Neuronal stem cell (in vitro differentiated cells): Measurements from ENCODE around the gene KRTAP1-5.
A peak's percentile ranks its signal among the peaks of the same experiment; 100 is the strongest.

Experiments used
- DNase-seq: peaks from one replicate; pipeline ENCODE4 v3.0.0-alpha.2; 2013; ENCODE audit warnings: low spot score
- H2AFZ ChIP-seq: one replicate; pipeline ENCODE4 v1.6.1; 2013; ENCODE audit warnings: mild to moderate bottlenecking, low read length, inconsistent platforms
- H2AK5ac ChIP-seq: 2 replicates; pipeline ENCODE4 v1.6.1; 2013; ENCODE audit warnings: low read depth, mild to moderate bottlenecking, inconsistent platforms, low read length, moderate library complexity, mixed read lengths
- H2BK120ac ChIP-seq: 2 replicates; pipeline ENCODE4 v1.6.1; 2013; ENCODE audit warnings: low read depth, mild to moderate bottlenecking, inconsistent platforms, low read length, moderate library complexity, mixed read lengths
- H2BK12ac ChIP-seq: one replicate; pipeline ENCODE4 v1.6.1; 2013; ENCODE audit warnings: low read length, inconsistent platforms
- H2BK15ac ChIP-seq: 2 replicates; pipeline ENCODE4 v1.6.1; 2013; ENCODE audit warnings: mild to moderate bottlenecking, low read length, inconsistent platforms, mixed read lengths
- H2BK5ac ChIP-seq: one replicate; pipeline ENCODE4 v1.6.1; 2013; ENCODE audit warnings: inconsistent platforms, mild to moderate bottlenecking, low read length, moderate library complexity
- H3K14ac ChIP-seq: one replicate; pipeline ENCODE4 v1.6.1; 2013; ENCODE audit warnings: low read length, inconsistent platforms
- H3K18ac ChIP-seq: 2 replicates; pipeline ENCODE4 v1.6.1; 2013; ENCODE audit warnings: low read length, inconsistent platforms
- H3K23ac ChIP-seq: 2 replicates; pipeline ENCODE4 v1.6.1; 2013; ENCODE audit warnings: low read depth, mild to moderate bottlenecking, mixed read lengths, low read length, inconsistent platforms; ENCODE audit not compliant: poor library complexity
- H3K27ac ChIP-seq: replicated peaks from 3 replicates; pipeline ENCODE4 v1.5.1; 2013; ENCODE audit warnings: low read length, inconsistent platforms
- H3K27me3 ChIP-seq, 3 experiments: 2 replicates each; pipeline ENCODE4 v1.6.1; 2013; ENCODE audit warnings: low read length in 3 of 3, mild to moderate bottlenecking in 2 of 3, inconsistent platforms in 1 of 3, low read depth in 1 of 3, mixed read lengths in 1 of 3, moderate library complexity in 1 of 3; ENCODE audit not compliant: control insufficient read depth in 3 of 3, insufficient read depth in 3 of 3
- H3K36me3 ChIP-seq, 2 donors: replicated peaks in 1 of 2; 2 replicates each; pipeline ENCODE4 v1.6.1; 2013; ENCODE audit warnings: low read length in 2 of 2; ENCODE audit not compliant: control insufficient read depth in 2 of 2, insufficient read depth in 2 of 2
- H3K4ac ChIP-seq: 2 replicates; pipeline ENCODE4 v1.6.1; 2013; ENCODE audit warnings: inconsistent platforms, mild to moderate bottlenecking, low read length, moderate library complexity
- H3K4me1 ChIP-seq, 2 donors: 1 replicate in 1 of 2; 2 replicates in 1 of 2; pipeline ENCODE4 v1.6.1; 2013; ENCODE audit warnings: low read length in 2 of 2, low read depth in 1 of 2; ENCODE audit not compliant: control insufficient read depth in 2 of 2, insufficient read depth in 1 of 2
- H3K4me2 ChIP-seq: one replicate; pipeline ENCODE4 v1.6.1; 2013; ENCODE audit warnings: mild to moderate bottlenecking, low read length, inconsistent platforms; ENCODE audit not compliant: insufficient read depth, poor library complexity, severe bottlenecking
- H3K4me3 ChIP-seq, 2 donors: 2 replicates each; pipeline ENCODE4 v1.5.1; 2013; ENCODE audit warnings: low read length in 2 of 2, mild to moderate bottlenecking in 2 of 2, inconsistent platforms in 1 of 2, moderate library complexity in 1 of 2
- H3K79me1 ChIP-seq: one replicate; pipeline ENCODE4 v1.6.1; 2013; ENCODE audit warnings: low read depth, mild to moderate bottlenecking, inconsistent platforms, low read length, moderate library complexity
- H3K9ac ChIP-seq: one replicate; pipeline ENCODE4 v1.6.1; 2013; ENCODE audit warnings: mild to moderate bottlenecking, low read depth, low read length, inconsistent platforms; ENCODE audit not compliant: poor library complexity
- H3K9me3 ChIP-seq, 2 donors: replicated peaks in 1 of 2; 2 replicates each; pipeline versions ENCODE3 to v1.6.1; 2013; ENCODE audit warnings: low read length in 2 of 2, mild to moderate bottlenecking in 2 of 2, inconsistent platforms in 1 of 2, low read depth in 1 of 2, mixed read lengths in 1 of 2, moderate library complexity in 1 of 2; ENCODE audit not compliant: control insufficient read depth in 2 of 2, insufficient read depth in 1 of 2
- H4K8ac ChIP-seq: one replicate; pipeline ENCODE4 v1.6.1; 2013; ENCODE audit warnings: low read depth, mild to moderate bottlenecking, inconsistent platforms, low read length, moderate library complexity
- H4K91ac ChIP-seq: one replicate; pipeline ENCODE4 v1.6.1; 2013; ENCODE audit warnings: low read length, low read depth, mild to moderate bottlenecking, inconsistent platforms; ENCODE audit not compliant: poor library complexity
- WGBS, 2 donors: extraction: QIAGEN DNeasy Blood & Tissue Kit; methylation state at CpG; one replicate each; pipeline ENCODE4 v1.1.7; 2013; ENCODE audit warnings: missing lambda C conversion rate in 2 of 2, mixed read lengths in 1 of 2; ENCODE audit not compliant: insufficient read length in 2 of 2, insufficient replicate concordance in 1 of 2; ENCODE audit errors: extremely low coverage in 2 of 2; 5-methylcytosine and 5-hydroxymethylcytosine counted together

The KRTAP1-5 gene

GRCh38 chr17:40993839-40994238 is 33.2 kb downstream of the KRTAP1-5 start, which contains the start of gene KRTAP3-3:
Gene KRTAP3-3, minus strand, starts transcription at chr17:40994164. Its CDS starts 67 bp downstream, at chr17:40994097.
- Histone ChIP-seq H3K14ac (no peak within 1 kb of the TSS), H3K27ac (no peak within 1 kb of the TSS), H2BK120ac (no peak within 1 kb of the TSS), H2BK12ac (no peak within 1 kb of the TSS), H3K18ac (peak within 1 kb of the TSS; percentile 80), H4K91ac (no peak within 1 kb of the TSS), H3K27me3 (peaks cover 0 to 3% (median 0%) of the 10 kb centered on the region in 3 experiments), H3K9ac (no peak within 1 kb of the TSS), H4K8ac (no peak within 1 kb of the TSS), H3K23ac (no peak within 1 kb of the TSS), H2AFZ (no peak within 1 kb of the TSS), H3K4me2 (no peak within 1 kb of the TSS), H3K9me3 (no peaks in the 10 kb centered on the region), H2BK15ac (no peak within 1 kb of the TSS), H2BK5ac (no peak within 1 kb of the TSS), H3K36me3 (no peaks in the 10 kb centered on the region), H3K4me1 (peaks cover 0 to 2% of the 10 kb centered on the region in 2 donors), H3K4ac (no peak within 1 kb of the TSS), H3K4me3 (no peak within 1 kb of the TSS), H3K79me1 (no peaks in the 10 kb centered on the region), H2AK5ac (no peak within 1 kb of the TSS)
- no peak for DNase-seq
- no CpG with 5 or more reads among the region's 4 CpGs for WGBS, 2 donors

- H3K36me3 ChIP-seq, result no peaks in the 10 kb centered on the region
- no peaks in the 10 kb centered on the region for H3K79me1 ChIP-seq
- no peak overlapping the region for H4K8ac ChIP-seq
- no peak overlapping the region for H2BK5ac ChIP-seq
- no peak overlapping the region for H2BK120ac ChIP-seq
- H2BK15ac ChIP-seq, result no peak overlapping the region
- DNase-seq, result no peak
- H2AFZ ChIP-seq, result no peak overlapping the region
- H2AK5ac ChIP-seq, result no peak overlapping the region
- H3K4me3 ChIP-seq, result no peak overlapping the region
- WGBS, 2 donors, result no CpG with 5 or more reads among the region's 2 CpGs
- peaks cover 0 to 2% of the 10 kb centered on the region in 2 donors for H3K4me1 ChIP-seq
- H3K4ac ChIP-seq, result no peak overlapping the region
- peaks cover 0 to 3% (median 0%) of the 10 kb centered on the region in 3 experiments for H3K27me3 ChIP-seq
- no peak overlapping the region for H2BK12ac ChIP-seq
- H4K91ac ChIP-seq, result no peak overlapping the region
- H3K27ac ChIP-seq, result no peak overlapping the region
- no peak overlapping the region for H3K4me2 ChIP-seq
- H3K23ac ChIP-seq, result no peak overlapping the region
- H3K14ac ChIP-seq, result no peak overlapping the region
- no peak overlapping the region for H3K9ac ChIP-seq
- no peak overlapping the region for H3K18ac ChIP-seq
- no peaks in the 10 kb centered on the region for H3K9me3 ChIP-seq
Observed at GRCh38 chr17:40993084-40993483, 33.9 kb downstream of the KRTAP1-5 start.

DNA sequence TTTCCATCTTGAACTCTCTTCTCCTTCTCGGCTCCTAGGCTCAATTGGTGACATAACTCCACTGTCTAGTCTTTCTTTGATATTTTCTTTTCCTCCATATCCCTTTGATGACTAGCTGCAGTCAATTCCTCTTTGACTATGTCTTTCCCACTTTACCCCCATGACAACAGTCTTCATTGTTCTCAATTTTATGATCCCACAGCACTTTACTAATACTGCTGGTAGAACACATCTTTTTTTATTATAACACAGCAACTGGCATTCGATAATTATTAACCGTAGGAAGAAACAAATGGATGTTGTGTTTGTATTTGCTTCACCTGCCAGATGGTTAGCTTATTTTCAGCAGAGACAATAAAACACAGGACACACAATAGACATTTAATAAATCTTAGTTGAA is 34.3 kb downstream of the KRTAP1-5 start:
- Histone ChIP-seq H3K4ac (no peak overlapping the region), H3K23ac (no peak overlapping the region), H3K79me1 (no peaks in the 10 kb centered on the region)

DNA sequence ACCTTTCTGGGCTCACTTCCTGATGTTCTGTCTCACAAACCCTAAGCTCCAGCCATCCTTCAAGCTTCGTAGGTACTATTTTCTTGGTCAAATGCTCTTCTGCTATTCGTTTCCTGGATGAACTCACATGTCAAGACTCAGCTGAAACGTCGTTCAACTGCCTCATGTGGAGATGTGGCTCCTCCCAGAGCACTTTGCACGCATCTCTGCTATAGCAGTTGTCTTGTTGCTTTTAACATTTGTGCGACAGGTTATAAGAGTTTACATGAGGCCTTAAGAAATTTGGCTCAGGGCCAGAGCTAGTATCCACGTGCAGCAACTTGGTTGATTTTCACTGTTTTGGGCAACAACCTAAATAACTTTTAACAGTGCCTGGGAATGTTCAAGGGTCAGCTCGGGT is 40.1 kb downstream of the KRTAP1-5 start:
- Histone ChIP-seq H3K4me3 (no peak overlapping the region), H3K36me3 (no peaks in the 10 kb centered on the region), H3K9ac (no peak overlapping the region), H3K27ac (no peak overlapping the region), H3K4ac (no peak overlapping the region), H2BK5ac (no peak overlapping the region), H4K8ac (no peak overlapping the region), H2BK15ac (no peak overlapping the region), H2BK12ac (no peak overlapping the region), H4K91ac (no peak overlapping the region), H3K4me1 (peaks cover 0 to 2% of the 10 kb centered on the region in 2 donors), H3K79me1 (no peaks in the 10 kb centered on the region), H3K18ac (no peak overlapping the region), H3K9me3 (peaks cover 0 to 1% of the 10 kb centered on the region in 2 donors), H3K14ac (no peak overlapping the region), H3K23ac (no peak overlapping the region), H2AK5ac (no peak overlapping the region), H3K27me3 (no peaks in the 10 kb centered on the region), H2AFZ (no peak overlapping the region), H3K4me2 (no peak overlapping the region), H2BK120ac (no peak overlapping the region)
- no peak for DNase-seq
- WGBS, 2 donors, result no CpG with 5 or more reads among the region's 8 CpGs

More for the DNA sequence above, 34.3 kb downstream of the KRTAP1-5 start:
- H3K27ac ChIP-seq, result no peak overlapping the region
- no CpG with 5 or more reads among the region's 3 CpGs for WGBS, 2 donors
- H3K18ac ChIP-seq, result no peak overlapping the region
- H4K8ac ChIP-seq, result no peak overlapping the region
- peaks cover 0 to 2% of the 10 kb centered on the region in 2 donors for H3K4me1 ChIP-seq
- no peak overlapping the region for H2BK5ac ChIP-seq
- H2BK120ac ChIP-seq, result no peak overlapping the region
- H3K9ac ChIP-seq, result no peak overlapping the region
- no peak overlapping the region for H2AFZ ChIP-seq
- H3K36me3 ChIP-seq, result no peaks in the 10 kb centered on the region
- H3K14ac ChIP-seq, result no peak overlapping the region
- no peak for DNase-seq
- H2BK15ac ChIP-seq, result no peak overlapping the region
- H4K91ac ChIP-seq, result no peak overlapping the region
- no peak overlapping the region for H3K4me3 ChIP-seq
- H3K4me2 ChIP-seq, result no peak overlapping the region
- H2BK12ac ChIP-seq, result no peak overlapping the region
- peaks cover 0 to 3% (median 0%) of the 10 kb centered on the region in 3 experiments for H3K27me3 ChIP-seq
- H3K9me3 ChIP-seq, result no peaks in the 10 kb centered on the region
- H2AK5ac ChIP-seq, result no peak overlapping the region
